Activated CD8-positive, alpha-beta T cell treated with anti-CD3 and anti-CD28 coated beads, Interleukin-2, amount 10 ng/mL, durations not matched to agents 7 days and 5 days (primary cell): ENCODE data around the gene LNP1. TPM values are rescaled to one million over a fixed set of nuclear protein-coding genes. Genes with fewer than 3 reads are reported as not detected.
A peak's percentile ranks its signal among the peaks of the same experiment; 100 is the strongest.

Experiments used
- ATAC-seq: fragments of 150-1000 bp; cut with Tn5 transposase; one replicate; pipeline ENCODE4 v1.10.0; 2021; ENCODE audit warnings: moderate library complexity
- CTCF ChIA-PET: fragments of 350-600 bp; sonication (Branson Sonifier 250); formaldehyde crosslinking; loops from one replicate; lab custom pipeline; 2021; ENCODE audit warnings: antibody characterized with exemption; lab: Charles Lee
- POLR2A ChIA-PET: fragments of 350-600 bp; sonication (Branson Sonifier 250); formaldehyde crosslinking; loops from one replicate; lab custom pipeline; 2021; ENCODE audit warnings: antibody characterized with exemption; lab: Charles Lee
- DNase-seq: peaks from one replicate; pipeline ENCODE4 v3.0.0-alpha.2; 2020
- H3K27ac Mint-ChIP-seq: one replicate; pipeline ENCODE4 v1.8.0; 2021; ENCODE audit warnings: mild to moderate bottlenecking, mixed read lengths
- H3K27me3 Mint-ChIP-seq: one replicate; pipeline ENCODE4 v1.8.0; 2021; ENCODE audit warnings: low read depth, mixed read lengths
- H3K36me3 Mint-ChIP-seq: one replicate; pipeline ENCODE4 v1.8.0; 2021; ENCODE audit warnings: low read depth, mixed read lengths
- H3K4me1 Mint-ChIP-seq: one replicate; pipeline ENCODE4 v1.8.0; 2021; ENCODE audit warnings: low read depth, mixed read lengths
- H3K4me3 Mint-ChIP-seq: one replicate; pipeline ENCODE4 v1.8.0; 2021; ENCODE audit warnings: mild to moderate bottlenecking, mixed read lengths
- H3K9me3 Mint-ChIP-seq: one replicate; pipeline ENCODE4 v1.8.0; 2022; ENCODE audit warnings: mixed read lengths; ENCODE audit not compliant: insufficient read depth
- total RNA-seq, 2 experiments: library from RNA; stranded (reverse); gene quantifications; one replicate each; pipeline ENCODE4 v1.2.3, GENCODE V29; 2021

Gene LNP1
- total RNA-seq, 2 experiments from 2014 or later, result 1.4 TPM

- Mint-ChIP-seq H3K9me3 (no peaks in the 10 kb centered on the region), H3K36me3 (no peaks in the 10 kb centered on the region), H3K27me3 (peaks cover 50% of the 10 kb centered on the region), H3K27ac (no peak within 1 kb of the TSS), H3K4me1 (peaks cover 8% of the 10 kb centered on the region), H3K4me3 (peak within 1 kb of the TSS; percentile 83)
- CTCF ChIA-PET, result interaction anchor here (0.9 kb wide), 1 partner anchor 30 kb away, joined by 4 read pairs; no protein-coding TSS in a partner anchor
- DNase-seq, result peak; percentile 73
- POLR2A ChIA-PET, result no interaction called here
- peak; percentile 99 for ATAC-seq
Observed at GRCh38 chr3:100492059-100493006, 91.0 kb downstream of the LNP1 start, which contains the start of gene TMEM45A. Gene TMEM45A, plus strand, starts transcription at chr3:100492619. Its CDS starts 62,593 bp downstream, at chr3:100555212.

- ChIA-PET CTCF (no interaction called here), POLR2A (no interaction called here)
Observed at GRCh38 chr3:100496711-100497261, 95.4 kb downstream of the LNP1 start.

GRCh38 chr3:100499651-100500050 is 98.3 kb downstream of the LNP1 start:
- Mint-ChIP-seq H3K27me3 (peaks cover 18% of the 10 kb centered on the region), H3K27ac (no peak overlapping the region), H3K4me3 (no peak overlapping the region), H3K9me3 (no peaks in the 10 kb centered on the region), H3K4me1 (no peaks in the 10 kb centered on the region), H3K36me3 (no peaks in the 10 kb centered on the region)
- ChIA-PET CTCF (no interaction called here), POLR2A (no interaction called here)
- DNase-seq, result no peak
- ATAC-seq, result no peak

More at GRCh38 chr3:100496711-100497261, 95.4 kb downstream of the LNP1 start:
- H3K4me1 Mint-ChIP-seq, result peaks cover 8% of the 10 kb centered on the region
- no peaks in the 10 kb centered on the region for H3K36me3 Mint-ChIP-seq
- ATAC-seq (no peak), DNase-seq (no peak)
- H3K27me3 Mint-ChIP-seq, result peaks cover 28% of the 10 kb centered on the region
- no peak overlapping the region for H3K4me3 Mint-ChIP-seq
- H3K9me3 Mint-ChIP-seq, result no peaks in the 10 kb centered on the region
- no peak overlapping the region for H3K27ac Mint-ChIP-seq

GRCh38 chr3:100500320-100500880 is 99.1 kb downstream of the LNP1 start:
- POLR2A ChIA-PET, result no interaction called here

GRCh38 chr3:100503448-100503847 is 102.1 kb downstream of the LNP1 start:
- ChIA-PET POLR2A (no interaction called here), CTCF (no interaction called here)
- Mint-ChIP-seq H3K27me3 (peaks cover 16% of the 10 kb centered on the region), H3K9me3 (no peaks in the 10 kb centered on the region), H3K36me3 (no peaks in the 10 kb centered on the region), H3K4me1 (no peaks in the 10 kb centered on the region), H3K27ac (no peak overlapping the region), H3K4me3 (no peak overlapping the region)
- ATAC-seq, result no peak
- no peak for DNase-seq

More at GRCh38 chr3:100500320-100500880, 99.1 kb downstream of the LNP1 start:
- CTCF ChIA-PET, result no interaction called here
- Mint-ChIP-seq H3K36me3 (no peaks in the 10 kb centered on the region), H3K9me3 (no peaks in the 10 kb centered on the region), H3K4me3 (no peak overlapping the region), H3K4me1 (no peaks in the 10 kb centered on the region), H3K27ac (no peak overlapping the region), H3K27me3 (peaks cover 13% of the 10 kb centered on the region)
- DNase-seq, result no peak
- no peak for ATAC-seq

Other genes starting within 250 kb of the LNP1 start
- gene TBC1D23, start 140.5 kb upstream of the LNP1 start, total RNA-seq, result 10 to 100 TPM; 28.6 to 29.3 TPM
- gene NIT2, start 66.8 kb upstream of the LNP1 start, total RNA-seq, result 10 to 100 TPM; 39.5 to 46.2 TPM
- gene TOMM70, start 450 bp upstream of the LNP1 start, total RNA-seq, result 10 to 100 TPM; 42.1 to 43.8 TPM
- gene TMEM45A, start 91.1 kb downstream of the LNP1 start, total RNA-seq, result under 1 TPM; 0.29 to 0.42 TPM
- 10 to 100 TPM; 26.5 to 27.0 TPM for gene ADGRG7, start 208.1 kb downstream of the LNP1 start, total RNA-seq